ENCODE measurements around the gene RNF26.

GRCh38 chr11:119307219-119307618, 27.1 kb upstream of the RNF26 start:
- TF ChIP-seq EZH2 (IDR thresholded peaks at IDR 0.05) (no peak), POLR2AphosphoS5 (IDR thresholded peaks at IDR 0.05; ENCODE audit: borderline replicate concordance, low read depth, low read length) (no peak)

Data from SK-N-MC (cell line).